Effector memory CD8-positive, alpha-beta T cell (primary cell): Measurements from ENCODE around the gene ATP4A.

Source experiments
- ATAC-seq: fragments of 150-1000 bp; cut with Tn5 transposase; replicated peaks from 2 replicates; pipeline ENCODE4 v1.10.0; 2021; ENCODE audit warnings: mild to moderate bottlenecking, moderate library complexity
- DNase-seq, 3 experiments: peaks; one replicate each; pipeline ENCODE4 v3.0.0; 2021
- H3K27ac Mint-ChIP-seq, 2 donors: one replicate each; pipeline ENCODE4 v1.8.0; 2022; ENCODE audit warnings: mild to moderate bottlenecking in 2 of 2, mixed read lengths in 2 of 2, moderate library complexity in 2 of 2
- H3K27me3 Mint-ChIP-seq, 2 donors: one replicate each; pipeline ENCODE4 v1.8.0; 2022; ENCODE audit warnings: mixed read lengths in 2 of 2
- H3K36me3 Mint-ChIP-seq: one replicate; pipeline ENCODE4 v1.8.0; 2022; ENCODE audit warnings: mild to moderate bottlenecking, moderate library complexity, mixed read lengths; ENCODE audit not compliant: insufficient read depth
- H3K4me1 Mint-ChIP-seq, 2 donors: one replicate each; pipeline ENCODE4 v1.8.0; 2022; ENCODE audit warnings: low read depth in 2 of 2, mixed read lengths in 2 of 2
- H3K4me3 Mint-ChIP-seq, 2 donors: one replicate each; pipeline ENCODE4 v1.8.0; 2022; ENCODE audit warnings: mild to moderate bottlenecking in 2 of 2, mixed read lengths in 2 of 2, moderate library complexity in 2 of 2
- H3K9me3 Mint-ChIP-seq, 2 donors: one replicate each; pipeline ENCODE4 v1.8.0; 2022; ENCODE audit warnings: mixed read lengths in 2 of 2

Gene ATP4A

DNA sequence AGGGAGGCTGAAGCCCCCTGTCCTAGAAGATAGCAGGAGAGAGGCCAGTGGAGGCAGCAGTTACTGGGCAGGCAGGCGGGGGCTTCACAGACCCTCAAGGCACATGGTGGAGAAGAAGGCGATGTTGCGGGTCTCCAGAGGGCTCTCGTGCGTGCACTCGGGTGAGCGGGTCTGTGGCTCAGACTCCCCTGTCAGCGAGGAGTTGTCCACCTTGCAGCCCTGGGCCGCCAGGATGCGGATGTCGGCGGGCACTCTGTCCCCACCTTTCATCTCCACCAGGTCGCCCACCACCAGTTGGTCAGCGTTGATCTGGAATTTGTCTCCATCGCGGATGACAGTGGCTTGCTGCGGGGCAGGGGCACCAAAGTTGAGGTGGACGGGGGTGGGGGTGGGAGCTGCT lies 3.2 kb downstream of the ATP4A start:
- ATAC-seq: no peak
- no peaks in the 10 kb centered on the region for H3K9me3 Mint-ChIP-seq
- DNase-seq: no peak
- no peak overlapping the region for H3K27ac Mint-ChIP-seq
- no peak overlapping the region for H3K4me3 Mint-ChIP-seq
- H3K27me3 Mint-ChIP-seq: peaks cover 44 to 79% of the 10 kb centered on the region in 2 donors
- peaks cover 4% of the 10 kb centered on the region in 2 donors for H3K4me1 Mint-ChIP-seq
- no peaks in the 10 kb centered on the region for H3K36me3 Mint-ChIP-seq

DNA sequence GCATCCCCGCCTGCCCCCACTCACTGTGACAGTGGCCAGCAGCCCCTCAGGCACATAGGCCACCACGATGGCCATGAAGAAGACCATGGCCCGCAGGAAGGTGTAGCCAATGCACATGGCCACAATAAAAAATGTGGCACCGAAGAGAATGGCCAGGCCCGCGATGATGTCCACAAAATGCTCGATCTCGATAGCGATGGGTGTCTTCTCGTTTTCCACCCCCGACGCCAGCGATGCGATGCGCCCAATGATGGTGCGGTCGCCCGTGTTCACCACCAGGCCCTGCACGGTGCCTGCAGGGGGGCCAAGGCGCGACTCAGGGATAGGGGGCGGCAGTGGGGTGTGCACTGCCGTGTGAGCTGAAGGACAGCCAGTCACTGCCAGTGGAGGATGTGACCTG lies 3.7 kb downstream of the ATP4A start:
- Mint-ChIP-seq H3K36me3 (no peaks in the 10 kb centered on the region), H3K4me3 (no peak overlapping the region), H3K27me3 (peaks cover 44 to 74% of the 10 kb centered on the region in 2 donors)

DNA sequence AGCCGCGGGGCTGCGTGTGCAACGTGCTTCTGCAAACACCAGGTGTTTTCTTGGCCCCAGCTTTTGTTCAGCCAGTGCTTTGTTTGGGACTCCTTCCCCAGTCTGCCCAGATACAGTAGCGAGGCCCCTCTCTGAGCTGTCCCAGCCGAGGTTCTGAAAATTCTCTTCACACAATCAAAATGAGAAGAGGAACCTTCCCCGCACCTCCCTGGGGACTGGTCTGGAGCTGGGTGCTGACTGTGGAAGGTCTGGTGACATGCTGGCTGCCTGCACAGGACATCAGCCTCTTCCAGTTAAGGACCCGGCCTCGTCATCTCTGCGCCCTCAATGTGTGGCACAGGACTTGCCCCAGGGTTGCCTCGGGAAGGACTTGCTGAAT lies 4.2 kb downstream of the ATP4A start:
- Mint-ChIP-seq H3K27ac (no peak overlapping the region), H3K36me3 (no peaks in the 10 kb centered on the region), H3K27me3 (peaks cover 44 to 69% of the 10 kb centered on the region in 2 donors), H3K4me1 (peaks cover 4% of the 10 kb centered on the region in 2 donors), H3K9me3 (no peaks in the 10 kb centered on the region), H3K4me3 (peak overlapping the region in 1 of 2 donors; percentile 41)
- DNase-seq (no peak), ATAC-seq (no peak)

More for the DNA sequence above, 3.7 kb downstream of the ATP4A start:
- Mint-ChIP-seq H3K27ac (no peak overlapping the region), H3K9me3 (no peaks in the 10 kb centered on the region), H3K4me1 (peaks cover 4% of the 10 kb centered on the region in 2 donors)
- DNase-seq: no peak
- no peak for ATAC-seq

DNA sequence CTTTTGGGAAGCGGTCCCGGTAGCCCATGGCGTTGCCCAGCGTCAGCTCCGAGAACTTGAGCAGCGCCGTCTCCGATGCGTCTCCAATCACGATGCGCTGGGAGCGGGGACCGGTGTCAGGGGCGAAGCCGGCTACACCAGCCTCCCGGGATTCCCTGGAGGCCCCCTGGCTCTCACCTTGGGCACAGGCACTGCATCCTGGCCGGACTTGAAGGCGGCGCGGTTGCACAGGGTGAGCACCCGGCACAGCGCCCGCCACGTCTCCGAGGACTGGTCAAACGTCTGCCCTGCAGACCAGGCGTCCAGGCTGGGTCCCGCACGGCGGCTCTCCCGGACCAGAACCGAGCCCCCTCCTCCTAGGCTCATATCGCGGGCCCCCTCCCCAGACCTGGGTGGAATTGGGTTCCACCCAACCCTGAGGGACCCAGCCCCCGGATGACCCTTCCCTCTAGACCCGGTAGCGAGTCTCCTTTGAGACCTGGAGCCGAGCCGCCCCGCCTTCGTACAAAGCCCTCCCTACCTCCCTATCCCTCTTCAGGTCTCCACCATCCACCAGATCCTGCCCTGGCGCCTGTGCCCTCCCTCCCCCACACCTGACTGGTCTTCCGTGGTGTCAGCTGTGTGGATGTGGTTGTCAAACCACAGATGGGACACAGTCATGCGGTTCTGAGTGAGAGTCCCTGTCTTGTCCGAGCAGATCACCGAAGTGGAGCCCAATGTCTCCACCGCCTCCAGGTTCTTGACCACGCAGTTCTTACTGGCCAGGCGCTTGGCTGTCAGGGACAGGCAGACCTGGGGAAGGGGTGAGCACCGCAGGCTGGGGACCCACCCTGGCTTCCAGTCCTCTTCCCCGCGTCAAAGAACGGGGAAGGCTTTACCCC lies 4.8 kb downstream of the ATP4A start:
- ATAC-seq (no peak), DNase-seq (no peak)
- peaks cover 44 to 62% of the 10 kb centered on the region in 2 donors for H3K27me3 Mint-ChIP-seq
- no peaks in the 10 kb centered on the region for H3K36me3 Mint-ChIP-seq
- H3K4me1 Mint-ChIP-seq: peaks cover 4% of the 10 kb centered on the region in 2 donors
- no peaks in the 10 kb centered on the region for H3K9me3 Mint-ChIP-seq
- H3K27ac Mint-ChIP-seq: no peak overlapping the region
- H3K4me3 Mint-ChIP-seq: peak overlapping the region in 1 of 2 donors; percentile 41

DNA sequence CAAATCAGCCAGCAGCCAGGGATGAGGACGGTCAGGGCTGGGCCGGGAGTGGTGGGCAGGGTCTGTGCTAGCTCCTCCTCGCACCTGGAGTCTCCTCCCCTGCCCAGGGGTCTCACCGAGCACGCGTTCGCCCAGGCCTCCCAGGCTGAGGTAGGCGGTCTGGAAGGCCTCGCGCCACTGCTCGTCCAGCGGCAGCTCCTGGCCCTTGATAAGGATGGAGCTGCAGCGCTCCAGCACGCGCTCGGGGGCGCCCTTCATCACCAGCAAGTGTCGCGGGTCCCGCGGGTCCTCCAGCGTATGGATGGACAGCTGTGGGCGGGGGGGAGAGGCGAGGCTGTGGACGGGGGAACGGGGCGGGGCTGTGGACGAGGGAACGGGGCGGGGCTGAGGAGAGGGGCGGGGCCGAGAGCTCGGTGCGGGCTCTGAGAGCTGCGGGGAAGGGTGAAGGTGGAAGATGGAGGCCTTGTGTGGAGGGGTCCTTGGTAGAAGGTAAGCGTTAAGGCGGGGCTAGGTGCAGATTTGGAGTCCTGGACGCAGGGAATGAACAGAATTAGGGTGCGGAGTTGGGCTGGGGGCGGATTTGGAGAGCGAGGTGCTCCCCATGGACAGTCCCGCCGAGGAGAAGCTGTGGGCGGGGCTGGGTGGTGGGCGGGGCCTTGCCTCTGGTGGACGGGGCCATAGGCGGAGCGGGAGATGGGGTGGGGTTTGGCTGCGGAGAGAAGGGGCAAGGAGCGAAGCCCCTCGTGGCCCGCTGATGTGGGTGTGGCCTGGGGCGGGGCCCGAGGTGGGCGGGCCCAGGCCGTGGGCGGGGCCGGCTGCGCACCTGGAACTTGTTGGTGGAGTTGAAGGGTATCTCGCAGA lies 5.7 kb downstream of the ATP4A start:
- Mint-ChIP-seq H3K27ac (peak overlapping the region in 1 of 2 donors; percentile 18), H3K9me3 (no peaks in the 10 kb centered on the region), H3K36me3 (no peaks in the 10 kb centered on the region), H3K4me1 (peaks cover 4% of the 10 kb centered on the region in 2 donors), H3K4me3 (peak overlapping the region; percentile 64 to 66), H3K27me3 (peaks cover 36 to 54% of the 10 kb centered on the region in 2 donors)
- ATAC-seq (peak; percentile 70), DNase-seq (peak in 2 of 3 experiments; percentile 11 to 19)

DNA sequence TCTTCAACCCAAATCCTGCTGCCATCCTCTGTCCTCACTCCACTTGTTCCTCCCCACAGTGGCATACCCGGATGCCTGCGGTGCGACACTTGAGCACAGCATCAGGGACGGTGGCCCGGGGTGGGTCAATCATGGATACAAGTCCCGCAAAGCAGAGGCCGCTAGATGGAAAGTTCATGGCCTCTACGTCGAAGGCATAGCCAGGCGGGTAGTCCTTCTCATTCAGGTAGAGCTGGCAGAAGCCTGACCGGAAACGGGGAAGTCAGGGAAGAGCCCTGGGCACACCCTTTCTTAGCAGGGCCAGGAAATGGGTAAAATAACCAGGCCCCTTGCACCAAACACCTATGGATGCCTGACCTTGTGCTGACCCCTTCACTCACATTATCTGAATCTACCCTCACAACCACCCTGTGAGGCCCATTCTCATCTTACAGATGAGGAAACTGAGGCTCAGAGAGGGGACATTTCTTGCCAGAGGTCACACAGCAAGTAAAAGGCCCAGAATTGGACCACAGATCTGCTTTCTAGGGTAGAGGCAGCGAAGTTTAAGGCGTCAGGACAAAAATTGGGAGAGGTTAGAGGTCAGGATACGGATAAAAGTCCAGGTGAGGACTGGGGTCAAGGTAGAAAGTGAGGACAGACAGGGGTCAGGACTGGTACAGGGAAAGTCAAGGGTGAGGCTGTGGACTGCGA lies 6.5 kb downstream of the ATP4A start:
- Mint-ChIP-seq H3K4me1 (peaks cover 4% of the 10 kb centered on the region in 2 donors), H3K27ac (no peak overlapping the region), H3K36me3 (no peaks in the 10 kb centered on the region), H3K9me3 (no peaks in the 10 kb centered on the region), H3K27me3 (peaks cover 28 to 46% of the 10 kb centered on the region in 2 donors), H3K4me3 (peak overlapping the region; percentile 64 to 66)
- DNase-seq (no peak), ATAC-seq (no peak)

DNA sequence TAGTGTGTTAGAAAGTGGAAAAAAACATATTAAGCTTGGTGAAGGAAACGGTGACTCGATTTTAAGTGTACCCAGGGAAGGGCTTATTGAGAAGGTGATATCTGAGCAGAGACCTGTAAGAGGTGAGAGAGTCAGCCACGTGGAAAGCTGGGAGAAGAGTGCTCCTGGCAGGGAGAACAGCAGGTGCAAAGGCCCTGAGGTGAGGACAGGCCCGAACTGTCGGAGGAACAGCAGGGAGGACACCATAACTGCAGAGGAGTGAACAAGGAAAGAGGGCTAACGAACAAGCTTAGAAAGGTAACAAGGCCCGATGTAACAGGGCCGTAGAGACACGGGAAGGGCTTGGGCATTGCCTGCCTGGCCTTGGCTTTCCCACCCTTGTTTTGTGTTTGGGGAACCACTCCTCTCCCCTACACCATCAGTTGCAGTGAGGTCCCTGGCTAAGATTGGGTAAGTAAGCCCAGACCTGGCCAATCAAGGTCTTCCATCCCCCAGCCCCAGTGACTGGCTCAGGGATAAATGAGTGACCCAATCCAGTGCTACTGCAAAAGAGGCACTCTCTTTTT lies 7.3 kb downstream of the ATP4A start:
- no peaks in the 10 kb centered on the region for H3K9me3 Mint-ChIP-seq
- H3K27me3 Mint-ChIP-seq: peaks cover 20 to 37% of the 10 kb centered on the region in 2 donors
- no peaks in the 10 kb centered on the region for H3K36me3 Mint-ChIP-seq
- H3K4me3 Mint-ChIP-seq: peak overlapping the region in 1 of 2 donors; percentile 2
- ATAC-seq (no peak), DNase-seq (no peak)
- H3K4me1 Mint-ChIP-seq: peaks cover 4% of the 10 kb centered on the region in 2 donors
- no peak overlapping the region for H3K27ac Mint-ChIP-seq

DNA sequence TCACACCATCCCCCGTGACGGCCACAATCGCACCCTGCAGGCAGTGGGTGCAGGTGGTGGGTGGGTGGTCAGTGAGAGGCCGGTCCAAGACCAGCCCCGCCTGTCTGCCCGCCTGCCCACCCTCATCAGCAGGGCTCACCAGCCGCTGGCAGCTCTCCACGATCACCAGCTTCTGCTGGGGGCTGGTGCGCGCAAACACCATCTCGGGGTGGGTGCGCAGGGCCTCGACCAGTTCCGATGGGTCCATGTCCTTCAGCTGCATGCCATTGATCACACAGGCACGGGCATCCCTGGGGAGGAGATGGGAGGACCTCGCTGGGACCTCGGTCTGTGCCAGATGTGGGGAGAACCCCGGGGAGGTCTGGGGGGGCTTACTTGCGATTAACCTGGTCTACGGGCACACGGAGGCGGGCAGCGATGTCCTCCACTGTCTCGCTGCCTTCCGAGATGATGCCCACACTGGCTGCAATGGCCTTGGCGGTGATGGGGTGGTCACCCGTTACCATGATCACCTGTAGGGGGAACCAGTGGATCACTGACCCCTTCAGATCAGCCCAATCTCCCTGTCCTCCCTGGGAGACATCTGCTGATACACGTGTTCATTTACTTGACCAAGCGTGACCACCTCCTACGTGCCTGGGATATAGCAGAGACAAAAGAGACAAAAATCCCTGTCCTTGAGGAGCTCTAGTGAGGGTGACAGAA lies 8.0 kb downstream of the ATP4A start:
- peaks cover 4% of the 10 kb centered on the region in 2 donors for H3K4me1 Mint-ChIP-seq
- peaks cover 13 to 31% of the 10 kb centered on the region in 2 donors for H3K27me3 Mint-ChIP-seq
- no peak for ATAC-seq
- no peak for DNase-seq
- H3K4me3 Mint-ChIP-seq: no peak overlapping the region
- H3K27ac Mint-ChIP-seq: no peak overlapping the region
- no peaks in the 10 kb centered on the region for H3K9me3 Mint-ChIP-seq
- H3K36me3 Mint-ChIP-seq: no peaks in the 10 kb centered on the region

DNA sequence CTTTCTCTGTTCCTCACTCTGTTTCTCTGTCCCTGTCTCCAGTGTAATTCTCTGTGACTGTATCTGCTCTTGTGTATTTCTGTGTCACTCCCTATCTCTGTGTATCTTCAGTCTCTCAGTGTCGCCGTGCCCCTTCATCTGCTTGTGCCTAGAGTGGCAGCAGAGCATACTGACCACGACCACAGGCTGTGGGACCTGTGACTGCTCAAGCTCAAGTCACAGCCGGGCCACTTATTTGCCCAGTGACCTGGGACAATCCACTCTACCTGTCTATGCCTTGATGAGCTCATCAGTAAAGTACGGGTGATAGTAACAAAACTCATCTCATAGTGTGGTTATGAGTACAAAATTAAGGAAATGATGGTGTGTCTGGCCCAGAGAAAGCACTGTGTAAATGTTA lies 9.4 kb downstream of the ATP4A start:
- peaks cover 0 to 17% of the 10 kb centered on the region in 2 donors for H3K27me3 Mint-ChIP-seq
- no peak for DNase-seq
- peaks cover 4 to 8% of the 10 kb centered on the region in 2 donors for H3K4me1 Mint-ChIP-seq
- no peaks in the 10 kb centered on the region for H3K36me3 Mint-ChIP-seq
- H3K4me3 Mint-ChIP-seq: no peak overlapping the region
- H3K9me3 Mint-ChIP-seq: no peaks in the 10 kb centered on the region
- ATAC-seq: no peak
- no peak overlapping the region for H3K27ac Mint-ChIP-seq

DNA sequence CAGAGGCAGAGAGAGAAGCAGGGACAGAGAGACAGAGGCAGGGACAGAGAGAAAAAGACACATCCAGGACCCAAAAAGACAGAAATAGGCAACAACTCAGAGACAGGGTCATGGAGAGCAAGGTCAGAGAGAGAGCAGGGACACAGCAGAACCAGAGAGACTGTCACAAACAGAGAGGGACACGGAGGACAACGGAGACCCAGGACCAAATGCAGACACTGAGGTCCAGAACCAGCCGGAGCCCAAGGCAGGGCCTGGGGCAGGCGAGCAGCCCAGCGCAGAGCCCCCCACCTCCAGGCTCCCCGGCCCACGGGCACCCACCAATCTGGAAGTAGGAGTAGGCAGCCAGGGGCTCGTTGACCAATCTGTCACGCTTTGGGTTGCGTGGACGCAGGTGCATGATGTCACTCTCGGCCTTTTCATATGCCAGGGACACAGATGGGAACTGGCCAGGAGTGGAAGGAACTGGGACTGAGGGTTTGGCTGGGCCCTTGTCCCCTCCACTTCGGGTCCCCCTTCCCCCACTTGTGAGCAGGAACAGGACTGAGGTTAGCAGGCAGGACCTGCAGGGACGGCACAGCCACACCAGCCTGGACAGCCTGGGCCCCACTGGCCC lies 10.0 kb downstream of the ATP4A start:
- DNase-seq (no peak), ATAC-seq (no peak)
- H3K27ac Mint-ChIP-seq: no peak overlapping the region
- H3K4me3 Mint-ChIP-seq: no peak overlapping the region
- H3K9me3 Mint-ChIP-seq: no peaks in the 10 kb centered on the region
- H3K36me3 Mint-ChIP-seq: no peaks in the 10 kb centered on the region
- H3K4me1 Mint-ChIP-seq: peaks cover 9 to 14% of the 10 kb centered on the region in 2 donors
- peaks cover 0 to 11% of the 10 kb centered on the region in 2 donors for H3K27me3 Mint-ChIP-seq

DNA sequence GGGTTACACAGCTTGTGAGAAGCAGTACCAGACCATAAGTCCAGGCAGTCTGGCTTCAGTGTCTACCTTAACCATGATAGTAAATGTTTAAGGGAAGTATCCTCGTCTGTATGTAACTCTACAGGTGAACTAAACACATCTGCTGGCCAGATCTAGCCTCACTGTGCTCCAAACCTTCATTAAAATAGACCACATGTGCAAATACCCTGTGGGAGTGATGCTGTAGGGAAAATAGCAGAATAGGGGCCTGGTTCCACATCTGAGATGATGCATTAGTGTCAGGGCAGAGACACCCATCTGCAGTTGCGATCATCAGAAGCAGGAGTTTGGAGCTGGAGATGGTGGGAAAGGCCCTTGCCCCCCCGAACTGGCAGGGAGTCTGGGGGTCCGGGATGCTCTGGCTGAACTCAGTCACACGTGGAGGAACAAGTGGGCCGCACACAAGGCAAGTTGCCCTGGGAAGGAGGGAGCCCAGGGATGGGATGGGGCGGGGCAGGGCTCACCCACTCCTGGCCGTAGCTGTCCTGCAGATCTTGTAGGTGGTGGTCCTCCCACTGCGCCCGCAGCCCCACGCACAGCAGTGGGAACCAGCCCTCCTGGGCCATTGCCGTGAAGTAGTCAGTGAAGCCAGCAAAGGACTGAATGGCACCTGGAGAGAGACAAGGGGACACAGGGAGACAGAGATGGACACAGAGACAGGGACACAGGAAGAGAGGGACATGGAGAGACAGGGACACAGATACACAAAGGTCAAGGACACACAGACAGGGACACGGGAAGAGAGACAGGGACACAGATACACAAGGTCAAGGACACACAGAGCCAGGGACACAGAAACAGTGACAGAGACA lies 10.7 kb downstream of the ATP4A start:
- DNase-seq (no peak), ATAC-seq (no peak)
- H3K36me3 Mint-ChIP-seq: no peaks in the 10 kb centered on the region
- no peak overlapping the region for H3K4me3 Mint-ChIP-seq
- H3K4me1 Mint-ChIP-seq: peaks cover 11 to 15% of the 10 kb centered on the region in 2 donors
- H3K27me3 Mint-ChIP-seq: peaks cover 0 to 10% of the 10 kb centered on the region in 2 donors
- H3K27ac Mint-ChIP-seq: no peak overlapping the region
- no peaks in the 10 kb centered on the region for H3K9me3 Mint-ChIP-seq
